ENCODE results near the gene ZFHX2. TPM values are rescaled to one million over a fixed set of nuclear protein-coding genes. Genes with fewer than 3 reads are reported as not detected.

ZFHX2 gene
- polyA plus RNA-seq, 1 experiment, result 0.09 TPM

DNA sequence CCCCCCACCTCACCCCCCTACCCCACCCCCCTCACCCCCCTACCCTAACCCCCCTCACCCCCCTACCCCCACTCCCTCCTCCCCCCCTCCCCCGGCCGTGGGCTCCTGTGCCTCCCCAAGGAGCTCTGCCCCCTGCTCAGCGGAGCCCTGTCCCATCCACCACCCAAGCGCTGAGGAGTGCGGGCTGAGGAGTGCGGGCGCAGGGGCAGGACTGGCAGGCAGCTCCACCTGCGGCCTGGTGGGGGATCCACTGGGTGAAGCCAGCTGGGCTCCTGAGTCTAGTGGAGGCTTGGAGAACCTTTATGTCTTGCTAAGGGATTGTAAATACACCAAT, 29.4 kb upstream of the ZFHX2 start:
- H3K9me3 ChIP-seq (ENCODE audit: control insufficient read depth, insufficient read depth, low read length), result no peaks in the 10 kb centered on the region; the same call in 1 of the 2 replicates
- ChIA-PET POLR2A (no interaction called here), CTCF (no interaction called here)
- H3K27ac ChIP-seq (ENCODE audit: low read depth, low read length), result no peak overlapping the region
- H3K4me3 ChIP-seq (ENCODE audit: low read depth, low read length), result no peak overlapping the region
- TF ChIP-seq, protein P1, sequence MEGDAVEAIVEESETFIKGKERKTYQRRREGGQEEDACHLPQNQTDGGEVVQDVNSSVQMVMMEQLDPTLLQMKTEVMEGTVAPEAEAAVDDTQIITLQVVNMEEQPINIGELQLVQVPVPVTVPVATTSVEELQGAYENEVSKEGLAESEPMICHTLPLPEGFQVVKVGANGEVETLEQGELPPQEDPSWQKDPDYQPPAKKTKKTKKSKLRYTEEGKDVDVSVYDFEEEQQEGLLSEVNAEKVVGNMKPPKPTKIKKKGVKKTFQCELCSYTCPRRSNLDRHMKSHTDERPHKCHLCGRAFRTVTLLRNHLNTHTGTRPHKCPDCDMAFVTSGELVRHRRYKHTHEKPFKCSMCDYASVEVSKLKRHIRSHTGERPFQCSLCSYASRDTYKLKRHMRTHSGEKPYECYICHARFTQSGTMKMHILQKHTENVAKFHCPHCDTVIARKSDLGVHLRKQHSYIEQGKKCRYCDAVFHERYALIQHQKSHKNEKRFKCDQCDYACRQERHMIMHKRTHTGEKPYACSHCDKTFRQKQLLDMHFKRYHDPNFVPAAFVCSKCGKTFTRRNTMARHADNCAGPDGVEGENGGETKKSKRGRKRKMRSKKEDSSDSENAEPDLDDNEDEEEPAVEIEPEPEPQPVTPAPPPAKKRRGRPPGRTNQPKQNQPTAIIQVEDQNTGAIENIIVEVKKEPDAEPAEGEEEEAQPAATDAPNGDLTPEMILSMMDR (IDR thresholded peaks at IDR 0.05; ENCODE audit: low read depth, low read length), result no peak
- no peak for DNase-seq (ENCODE audit: low read depth, low spot score)
- H3K27me3 ChIP-seq (ENCODE audit: control insufficient read depth, insufficient read depth, low read length), result peaks cover 41% of the 10 kb centered on the region

DNA sequence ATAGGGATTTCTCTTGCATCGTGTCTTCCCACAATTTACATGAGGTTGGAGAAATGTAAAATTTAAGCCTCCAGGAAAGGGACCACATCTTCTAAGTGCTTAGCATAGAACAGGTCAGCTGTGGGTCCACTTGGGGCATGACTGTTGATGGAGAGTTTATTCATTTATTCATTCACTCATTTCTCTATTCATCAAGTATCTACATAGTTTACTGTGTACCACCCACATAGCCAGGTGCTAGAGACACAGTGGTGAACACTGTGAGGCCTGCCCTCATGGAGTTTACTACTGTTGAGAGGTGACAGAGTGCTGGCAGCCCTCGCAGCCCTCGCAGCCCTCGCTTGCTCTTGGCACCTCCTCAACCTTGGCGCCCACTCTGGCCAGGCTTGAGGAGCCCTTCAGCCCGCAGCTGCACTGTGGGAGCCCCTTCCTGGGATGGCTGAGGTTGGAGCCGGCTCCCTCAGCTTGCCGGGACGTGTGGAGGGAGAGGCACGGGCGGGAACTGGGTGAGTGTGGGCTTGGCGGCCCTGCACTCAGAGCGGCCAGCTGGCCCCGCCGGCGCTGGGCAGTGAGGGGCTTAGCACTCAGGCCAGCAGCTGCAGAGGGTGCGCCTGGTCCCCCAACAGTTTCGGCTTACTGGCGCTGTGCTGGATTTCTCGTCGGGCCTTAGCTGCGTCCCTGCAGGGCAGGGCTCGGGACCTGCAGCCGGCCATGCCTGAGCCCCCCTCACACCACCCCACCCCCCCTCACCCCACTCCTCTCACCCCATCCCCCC, 28.8 kb upstream of the ZFHX2 start:
- peaks cover 44% of the 10 kb centered on the region for H3K27me3 ChIP-seq (ENCODE audit: control insufficient read depth, insufficient read depth, low read length)

DNA sequence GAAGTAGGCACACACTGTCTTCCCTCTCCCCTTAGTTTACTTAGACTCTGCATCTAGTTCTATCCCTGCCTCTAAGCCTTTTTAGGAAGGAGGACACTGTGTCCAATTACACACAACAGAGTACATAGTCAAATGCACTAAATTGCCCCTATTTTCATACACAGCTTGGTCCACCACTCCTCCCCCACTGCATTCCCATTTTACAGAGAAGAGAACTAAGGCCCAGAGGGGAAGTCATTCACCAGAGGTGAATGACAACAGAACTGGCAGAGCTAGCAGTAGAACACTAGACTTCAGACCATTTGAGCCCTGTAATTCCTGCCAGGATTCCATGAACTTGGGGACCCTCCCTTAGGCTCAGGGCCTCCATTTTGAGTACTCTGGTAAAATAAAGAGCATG, 28.2 kb upstream of the ZFHX2 start:
- POLR2A ChIA-PET, result no interaction called here
- no peak for DNase-seq (ENCODE audit: low read depth, low spot score)
- CTCF ChIA-PET, result interaction anchor here (1.0 kb wide), 1 partner anchor 9 kb away, joined by 6 read pairs; no protein-coding TSS in a partner anchor
- TF ChIP-seq, protein P1 (IDR thresholded peaks at IDR 0.05; ENCODE audit: low read depth, low read length), result no peak
- H3K4me3 ChIP-seq (ENCODE audit: low read depth, low read length), result no peak overlapping the region
- no peaks in the 10 kb centered on the region; the same call in 1 of the 2 replicates for H3K9me3 ChIP-seq (ENCODE audit: control insufficient read depth, insufficient read depth, low read length)
- no peak overlapping the region for H3K27ac ChIP-seq (ENCODE audit: low read depth, low read length)
- H3K27me3 ChIP-seq (ENCODE audit: control insufficient read depth, insufficient read depth, low read length), result peaks cover 50% of the 10 kb centered on the region

More for the DNA sequence above, 28.8 kb upstream of the ZFHX2 start:
- Histone ChIP-seq H3K4me3 (ENCODE audit: low read depth, low read length) (no peak overlapping the region), H3K9me3 (ENCODE audit: control insufficient read depth, insufficient read depth, low read length) (no peaks in the 10 kb centered on the region; the same call in 1 of the 2 replicates), H3K27ac (ENCODE audit: low read depth, low read length) (no peak overlapping the region)
- POLR2A ChIA-PET, result no interaction called here
- TF ChIP-seq, protein P1 (IDR thresholded peaks at IDR 0.05; ENCODE audit: low read depth, low read length), result no peak
- CTCF ChIA-PET, result interaction anchor here (1.0 kb wide), 1 partner anchor 8 kb away, joined by 6 read pairs; no protein-coding TSS in a partner anchor
- no peak for DNase-seq (ENCODE audit: low read depth, low spot score)

DNA sequence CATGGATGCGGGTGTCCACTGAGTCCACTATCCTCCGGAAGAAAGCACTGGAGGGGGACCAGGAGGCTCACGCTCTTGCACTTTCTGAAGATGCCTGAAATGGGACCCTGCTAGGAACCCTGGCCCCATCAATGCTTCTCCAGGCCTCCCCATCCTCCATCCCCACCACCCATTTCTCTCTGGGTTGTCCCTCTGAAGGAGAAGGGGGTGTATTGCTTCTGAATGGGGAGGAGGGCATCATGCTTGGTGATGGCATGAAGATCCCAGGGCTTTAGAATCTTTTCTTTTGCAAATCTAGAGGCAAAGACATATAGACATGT, 27.7 kb upstream of the ZFHX2 start:
- ChIA-PET POLR2A (no interaction called here), CTCF (no interaction called here)
- Histone ChIP-seq H3K9me3 (ENCODE audit: control insufficient read depth, insufficient read depth, low read length) (no peaks in the 10 kb centered on the region; the same call in 1 of the 2 replicates), H3K27me3 (ENCODE audit: control insufficient read depth, insufficient read depth, low read length) (peaks cover 54% of the 10 kb centered on the region), H3K27ac (ENCODE audit: low read depth, low read length) (no peak overlapping the region), H3K4me3 (ENCODE audit: low read depth, low read length) (no peak overlapping the region)
- TF ChIP-seq, protein P1 (IDR thresholded peaks at IDR 0.05; ENCODE audit: low read depth, low read length), result no peak
- DNase-seq (ENCODE audit: low read depth, low spot score), result no peak

DNA sequence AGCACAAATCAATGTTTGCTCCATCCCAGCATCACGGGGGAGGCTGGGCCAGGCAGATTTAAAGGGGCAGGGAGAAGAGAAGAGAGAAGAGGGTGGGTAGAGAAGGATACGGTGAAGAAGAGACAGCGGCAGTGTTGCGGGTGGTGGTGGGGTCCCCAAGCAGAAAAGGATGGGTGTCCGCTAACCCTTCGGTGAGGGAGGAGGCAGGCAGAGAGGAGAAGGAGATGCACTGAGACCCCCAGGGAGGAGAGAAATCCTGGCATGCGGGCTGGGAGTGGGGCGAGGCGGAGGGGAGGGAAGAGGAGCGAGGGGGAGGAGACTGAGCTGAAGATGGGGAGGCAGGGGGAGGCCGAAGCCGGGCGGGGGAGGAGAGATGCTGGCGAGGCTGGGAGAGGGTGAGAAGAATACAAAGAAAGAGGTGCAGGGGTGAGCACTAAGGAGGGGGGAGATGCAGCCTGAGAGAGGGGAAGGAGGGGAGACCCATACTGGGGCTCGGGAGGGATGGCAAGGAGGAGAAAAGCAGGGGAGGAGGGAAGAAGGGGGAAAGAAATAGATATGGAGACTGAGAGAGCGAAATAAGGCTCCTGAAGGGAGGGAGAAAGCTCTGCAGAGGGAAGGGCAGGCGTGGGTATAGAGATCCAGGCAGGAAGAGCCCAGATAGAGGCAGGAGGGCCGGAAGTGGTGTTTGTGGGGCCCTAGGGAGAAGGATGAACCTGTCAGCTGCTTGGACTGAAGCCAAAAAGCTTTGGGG, 27.2 kb upstream of the ZFHX2 start, which contains the start of gene JPH4:
Gene JPH4 (minus strand): TSS at position 231 of the 751 bp plus-strand sequence. CDS start 1,337 bp downstream, outside the sequence.
- POLR2A ChIA-PET, result no interaction called here
- DNase-seq (ENCODE audit: low read depth, low spot score), result no peak
- CTCF ChIA-PET, result no interaction called here
- Histone ChIP-seq H3K27me3 (ENCODE audit: control insufficient read depth, insufficient read depth, low read length) (peaks cover 56% of the 10 kb centered on the region), H3K27ac (ENCODE audit: low read depth, low read length) (no peak within 1 kb of the TSS), H3K9me3 (ENCODE audit: control insufficient read depth, insufficient read depth, low read length) (no peaks in the 10 kb centered on the region; the same call in 1 of the 2 replicates), H3K4me3 (ENCODE audit: low read depth, low read length) (no peak within 1 kb of the TSS)
- TF ChIP-seq, protein P1 (IDR thresholded peaks at IDR 0.05; ENCODE audit: low read depth, low read length), result no peak
